GM12875 (cell line): ENCODE results near the gene MAPKAP1.
A peak's percentile ranks its signal among the peaks of the same experiment; 100 is the strongest.

Experiments
- H3K4me3 ChIP-seq: one replicate; pipeline ENCODE4 v1.5.1; 2011; ENCODE audit warnings: low read depth, low read length, control low read depth
- TF ChIP-seq, protein P1 (sequence below): IDR thresholded peaks from 2 replicates; pipeline ENCODE4 v1.5.1; 2011; ENCODE audit warnings: low read depth, mild to moderate bottlenecking, control low read depth, inconsistent platforms, low read length, moderate library complexity, borderline replicate concordance; ENCODE audit not compliant: insufficient read depth

The MAPKAP1 gene

DNA sequence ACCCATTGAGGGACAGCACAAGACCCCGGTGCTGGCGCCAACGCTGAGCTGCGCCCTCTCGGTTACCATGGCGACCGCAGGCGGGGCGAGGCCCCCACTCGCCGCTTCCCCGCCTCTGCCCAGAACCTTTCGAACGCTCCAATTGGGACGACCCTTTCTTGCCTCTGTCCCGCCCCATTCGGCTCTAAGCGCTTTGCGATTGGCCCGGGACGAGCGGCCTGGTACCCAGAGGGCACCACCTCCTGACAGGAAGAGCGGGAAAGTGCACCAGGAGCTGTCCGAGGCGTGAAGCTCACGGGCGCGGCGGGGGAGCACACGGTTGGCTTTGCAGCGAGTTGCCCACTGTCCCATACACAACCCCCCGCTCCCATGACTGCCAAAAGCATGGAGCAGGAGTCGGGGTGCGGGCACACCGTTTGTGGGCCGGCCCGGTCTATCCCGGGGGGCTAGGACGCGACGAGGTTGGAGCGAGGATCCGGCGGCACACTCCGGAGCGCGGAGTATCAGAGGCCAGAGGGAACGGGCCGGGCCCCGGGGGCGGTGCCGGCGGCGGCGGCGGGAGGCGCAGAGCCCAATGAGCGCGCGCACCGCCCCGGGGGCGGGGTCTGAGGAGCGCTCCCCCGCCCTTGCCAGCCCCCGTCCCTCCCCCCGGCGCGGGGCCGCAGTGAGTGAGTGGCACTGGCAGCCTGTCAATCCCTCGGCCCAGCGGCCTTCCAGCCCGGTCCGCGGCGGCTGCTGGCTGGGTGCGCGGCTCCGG is 39.2 kb upstream of the MAPKAP1 start:
- H3K4me3 ChIP-seq = peak overlapping the region; percentile 74

DNA sequence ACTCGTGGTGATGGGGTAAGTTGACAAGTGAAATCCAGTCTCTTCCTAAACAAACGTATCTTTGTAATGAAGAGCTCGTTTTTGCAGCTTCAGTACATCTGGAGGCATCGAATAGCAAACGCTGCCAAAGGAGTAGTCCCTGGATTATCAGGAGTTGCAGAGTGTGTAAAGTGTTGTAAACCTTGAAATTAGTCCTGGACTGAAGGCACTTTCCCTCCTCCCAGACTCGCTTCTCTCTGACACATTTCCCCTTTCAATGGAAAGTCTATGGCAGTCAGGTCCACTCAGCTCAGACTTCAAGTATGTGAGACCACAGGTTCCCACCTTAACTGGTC is 38.6 kb upstream of the MAPKAP1 start:
- TF ChIP-seq, protein P1, sequence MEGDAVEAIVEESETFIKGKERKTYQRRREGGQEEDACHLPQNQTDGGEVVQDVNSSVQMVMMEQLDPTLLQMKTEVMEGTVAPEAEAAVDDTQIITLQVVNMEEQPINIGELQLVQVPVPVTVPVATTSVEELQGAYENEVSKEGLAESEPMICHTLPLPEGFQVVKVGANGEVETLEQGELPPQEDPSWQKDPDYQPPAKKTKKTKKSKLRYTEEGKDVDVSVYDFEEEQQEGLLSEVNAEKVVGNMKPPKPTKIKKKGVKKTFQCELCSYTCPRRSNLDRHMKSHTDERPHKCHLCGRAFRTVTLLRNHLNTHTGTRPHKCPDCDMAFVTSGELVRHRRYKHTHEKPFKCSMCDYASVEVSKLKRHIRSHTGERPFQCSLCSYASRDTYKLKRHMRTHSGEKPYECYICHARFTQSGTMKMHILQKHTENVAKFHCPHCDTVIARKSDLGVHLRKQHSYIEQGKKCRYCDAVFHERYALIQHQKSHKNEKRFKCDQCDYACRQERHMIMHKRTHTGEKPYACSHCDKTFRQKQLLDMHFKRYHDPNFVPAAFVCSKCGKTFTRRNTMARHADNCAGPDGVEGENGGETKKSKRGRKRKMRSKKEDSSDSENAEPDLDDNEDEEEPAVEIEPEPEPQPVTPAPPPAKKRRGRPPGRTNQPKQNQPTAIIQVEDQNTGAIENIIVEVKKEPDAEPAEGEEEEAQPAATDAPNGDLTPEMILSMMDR = no peak
- H3K4me3 ChIP-seq = peak overlapping the region; percentile 74

More for the DNA sequence above, 39.2 kb upstream of the MAPKAP1 start:
- TF ChIP-seq, protein P1 = no peak

DNA sequence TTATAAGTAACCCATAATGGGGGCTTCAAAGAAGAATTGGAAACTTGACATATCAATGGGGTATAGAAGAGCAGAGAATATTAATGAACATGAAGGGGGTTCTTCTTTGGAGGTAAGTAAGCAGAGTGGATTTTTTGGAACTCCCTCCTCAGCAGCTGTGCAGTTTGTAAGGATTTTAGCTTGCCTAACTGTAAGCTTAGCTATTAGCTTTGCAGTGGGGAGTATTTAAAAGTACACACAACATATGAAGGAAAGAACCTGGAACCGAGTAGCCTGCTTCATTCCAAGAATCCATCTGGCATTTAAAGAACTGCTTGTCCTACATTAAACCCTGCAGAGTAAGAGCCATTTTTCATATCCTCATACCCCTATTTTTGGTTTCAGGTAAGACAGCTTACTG is 38.0 kb upstream of the MAPKAP1 start:
- H3K4me3 ChIP-seq = no peak overlapping the region
- TF ChIP-seq, protein P1 = no peak

DNA sequence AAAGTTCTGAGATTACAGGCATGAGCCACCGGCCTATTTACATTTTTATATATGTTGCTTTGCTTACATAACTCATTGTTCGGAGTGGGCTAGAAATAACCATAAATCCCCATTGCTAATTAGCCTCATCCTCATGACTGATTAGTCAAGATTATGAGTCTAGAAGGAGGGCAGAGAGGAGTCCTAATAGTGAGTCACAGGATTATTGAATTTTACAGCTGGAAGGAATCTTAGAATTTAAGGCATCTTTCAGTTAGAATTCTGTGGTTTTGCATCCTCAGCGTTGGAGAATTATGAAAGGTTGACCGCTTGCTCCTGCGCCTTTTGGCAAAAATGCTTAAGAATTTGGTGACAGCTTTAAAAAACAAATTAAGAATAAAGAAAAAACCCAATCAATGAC is 37.6 kb upstream of the MAPKAP1 start:
- H3K4me3 ChIP-seq = no peak overlapping the region
- TF ChIP-seq, protein P1 = no peak

DNA sequence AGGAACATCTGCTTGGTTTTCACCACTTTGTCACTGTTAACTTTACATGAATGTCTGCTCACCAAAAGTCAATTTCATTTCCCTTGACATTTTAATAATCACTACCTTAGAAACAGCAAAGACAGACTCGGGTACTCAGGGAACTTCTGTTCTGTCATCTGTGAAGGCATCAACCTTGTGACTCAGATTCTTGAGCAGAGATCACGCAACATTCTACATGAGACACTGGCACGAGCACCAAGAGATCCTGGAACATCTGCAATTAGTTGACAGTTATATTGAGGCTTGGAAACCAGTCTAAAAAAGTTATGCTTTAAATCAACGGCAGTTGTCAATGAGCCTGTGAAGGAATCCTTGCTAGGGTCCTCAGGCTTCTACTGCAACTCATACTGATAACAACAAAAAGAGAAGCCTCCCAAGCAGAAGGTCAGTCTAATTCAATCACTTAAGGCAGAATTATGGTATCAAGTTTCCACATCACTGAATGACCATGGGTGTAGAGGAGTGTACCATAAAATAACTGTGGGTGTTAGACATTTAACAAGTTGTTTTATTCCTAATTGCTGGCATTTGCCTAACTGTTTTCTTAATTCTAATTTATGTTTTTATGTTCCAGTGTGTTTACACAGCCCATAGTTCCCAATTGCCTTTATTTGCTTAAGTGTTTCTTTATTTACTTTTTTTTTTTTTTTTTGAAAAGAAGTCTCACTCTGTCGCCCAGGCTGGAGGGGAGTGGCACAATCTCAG is 36.8 kb upstream of the MAPKAP1 start:
- TF ChIP-seq, protein P1 = no peak

DNA sequence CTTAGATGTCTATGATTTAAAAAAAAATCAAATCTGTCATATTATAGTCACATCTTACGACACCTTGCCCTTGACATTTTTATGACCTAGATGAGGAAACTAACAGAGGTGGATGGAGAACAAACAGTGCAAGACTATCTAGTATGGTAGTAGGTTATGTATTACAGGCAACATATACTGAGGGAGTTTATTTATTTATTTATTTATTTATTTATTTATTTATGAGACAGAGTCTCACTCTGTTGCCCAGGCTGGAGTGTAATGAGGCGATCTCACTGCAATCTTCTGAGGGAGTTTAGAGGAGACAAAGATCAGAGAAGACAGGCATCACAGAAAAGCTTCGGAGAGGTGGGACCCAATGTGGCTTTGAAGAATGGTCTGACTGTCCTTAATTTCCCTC is 35.6 kb upstream of the MAPKAP1 start:
- no peak overlapping the region for H3K4me3 ChIP-seq
- TF ChIP-seq, protein P1 = no peak

More for the DNA sequence above, 36.8 kb upstream of the MAPKAP1 start:
- no peak overlapping the region for H3K4me3 ChIP-seq

DNA sequence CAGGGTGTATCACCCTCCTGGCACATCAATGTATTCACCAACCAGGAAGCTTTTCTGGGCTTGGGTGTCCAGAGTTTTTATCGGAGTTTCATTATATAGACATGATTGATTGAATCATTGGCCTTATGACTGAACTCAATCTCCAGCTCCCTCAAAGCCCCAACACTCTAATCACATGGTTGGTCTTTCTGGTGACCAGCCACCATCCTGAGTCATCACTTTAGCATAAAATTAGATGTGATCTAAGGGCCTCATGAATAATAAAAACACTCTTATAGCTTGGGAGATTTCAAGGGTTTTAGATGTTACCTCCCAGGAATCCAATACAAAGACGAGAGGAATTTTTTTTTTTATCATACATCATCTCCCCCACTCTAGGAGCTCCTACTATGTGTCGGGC is 32.4 kb upstream of the MAPKAP1 start:
- no peak overlapping the region for H3K4me3 ChIP-seq
- TF ChIP-seq, protein P1 = no peak
